ENCODE data around the gene RPS6KA2. TPM values are rescaled to one million over a fixed set of nuclear protein-coding genes. Genes with fewer than 3 reads are reported as not detected.
"Not testable (repeated sequence)": the region's sequence is repeated elsewhere in the genome, so short reads cannot be mapped to it uniquely, and the experiment has no call there.

RPS6KA2 gene
- total RNA-seq, 1 experiment from 2014 or later: 4.6 TPM

- DNase-seq (ENCODE audit: low spot score): no peak
These were observed 35.0 kb downstream of the RPS6KA2 start for GRCh38 chr6:166591961-166592520.

- DNase-seq (ENCODE audit: low spot score): no peak
These were observed 36.0 kb downstream of the RPS6KA2 start for GRCh38 chr6:166591026-166591425.

GRCh38 chr6:166589786-166590574 is 37.1 kb downstream of the RPS6KA2 start:
- DNase-seq (ENCODE audit: low spot score): no peak

- DNase-seq (ENCODE audit: low spot score): no peak
These were observed 37.7 kb downstream of the RPS6KA2 start for GRCh38 chr6:166589337-166589731.

GRCh38 chr6:166588691-166589336 is 38.2 kb downstream of the RPS6KA2 start:
- no peak for DNase-seq (ENCODE audit: low spot score)

- DNase-seq (ENCODE audit: low spot score): no peak
These were observed 39.2 kb downstream of the RPS6KA2 start for GRCh38 chr6:166587631-166588413.

GRCh38 chr6:166586424-166587156 is 40.5 kb downstream of the RPS6KA2 start, which contains the start of gene RAMACL:
TSS of gene RAMACL (minus strand) at chr6:166586678. CDS start at chr6:166586477, 201 bp downstream.
- DNase-seq (ENCODE audit: low spot score): no peak

- DNase-seq (ENCODE audit: low spot score): no peak
These were observed 42.1 kb downstream of the RPS6KA2 start for GRCh38 chr6:166584853-166585429.

GRCh38 chr6:166584155-166584554 is 42.9 kb downstream of the RPS6KA2 start:
- DNase-seq (ENCODE audit: low spot score): no peak

- no peak for DNase-seq (ENCODE audit: low spot score)
These were observed 43.7 kb downstream of the RPS6KA2 start for GRCh38 chr6:166583230-166583965.

GRCh38 chr6:166582258-166582657 is 44.8 kb downstream of the RPS6KA2 start:
- DNase-seq (ENCODE audit: low spot score): no peak

- not testable (repeated sequence) for DNase-seq (ENCODE audit: low spot score)
These were observed 45.2 kb downstream of the RPS6KA2 start for GRCh38 chr6:166581801-166582200.

GRCh38 chr6:166581091-166581511 is 46.0 kb downstream of the RPS6KA2 start:
- DNase-seq (ENCODE audit: low spot score): no peak

- DNase-seq (ENCODE audit: low spot score): no peak
These were observed 46.7 kb downstream of the RPS6KA2 start for GRCh38 chr6:166580076-166581050.

GRCh38 chr6:166579237-166579850 is 47.7 kb downstream of the RPS6KA2 start:
- no peak for DNase-seq (ENCODE audit: low spot score)

- DNase-seq (ENCODE audit: low spot score): no peak
These were observed 48.4 kb downstream of the RPS6KA2 start for GRCh38 chr6:166578536-166579236.

- DNase-seq (ENCODE audit: low spot score): no peak
These were observed 51.8 kb downstream of the RPS6KA2 start for GRCh38 chr6:166575205-166575604.

Data from H4 (cell line).